GM19463 (cell line): Measurements from ENCODE around the gene GCDH.
"Not testable (repeated sequence)": the region's sequence is repeated elsewhere in the genome, so short reads cannot be mapped to it uniquely, and the experiment has no call there.

Experiments
- ATAC-seq: cut with Tn5 transposase; IDR thresholded peaks from one replicate; pipeline ENCODE4 v1.9.1; 2021; ENCODE audit warnings: mild to moderate bottlenecking, moderate library complexity; ENCODE audit not compliant: unreplicated experiment

Gene GCDH

DNA sequence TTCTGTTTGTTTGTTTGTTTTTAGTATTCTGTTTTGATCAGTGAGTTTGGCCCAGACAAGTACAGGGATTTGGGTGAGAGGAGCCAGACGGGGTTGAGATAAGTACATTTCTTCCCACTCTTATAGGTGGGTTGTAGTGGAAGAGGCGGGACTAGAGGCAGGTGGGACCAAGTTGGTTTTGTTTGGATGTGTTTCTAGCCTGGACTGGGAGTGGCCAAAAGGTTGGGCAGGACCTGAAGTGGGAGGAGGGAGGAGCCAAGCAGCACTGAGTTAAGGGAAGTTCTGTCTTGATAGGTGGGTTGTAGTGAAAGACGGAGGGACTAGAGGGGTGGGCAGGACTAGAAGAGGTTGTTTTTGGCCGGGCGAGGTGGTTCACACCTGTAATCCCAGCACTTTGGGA is 18.7 kb upstream of the GCDH start:
- ATAC-seq, result no peak

DNA sequence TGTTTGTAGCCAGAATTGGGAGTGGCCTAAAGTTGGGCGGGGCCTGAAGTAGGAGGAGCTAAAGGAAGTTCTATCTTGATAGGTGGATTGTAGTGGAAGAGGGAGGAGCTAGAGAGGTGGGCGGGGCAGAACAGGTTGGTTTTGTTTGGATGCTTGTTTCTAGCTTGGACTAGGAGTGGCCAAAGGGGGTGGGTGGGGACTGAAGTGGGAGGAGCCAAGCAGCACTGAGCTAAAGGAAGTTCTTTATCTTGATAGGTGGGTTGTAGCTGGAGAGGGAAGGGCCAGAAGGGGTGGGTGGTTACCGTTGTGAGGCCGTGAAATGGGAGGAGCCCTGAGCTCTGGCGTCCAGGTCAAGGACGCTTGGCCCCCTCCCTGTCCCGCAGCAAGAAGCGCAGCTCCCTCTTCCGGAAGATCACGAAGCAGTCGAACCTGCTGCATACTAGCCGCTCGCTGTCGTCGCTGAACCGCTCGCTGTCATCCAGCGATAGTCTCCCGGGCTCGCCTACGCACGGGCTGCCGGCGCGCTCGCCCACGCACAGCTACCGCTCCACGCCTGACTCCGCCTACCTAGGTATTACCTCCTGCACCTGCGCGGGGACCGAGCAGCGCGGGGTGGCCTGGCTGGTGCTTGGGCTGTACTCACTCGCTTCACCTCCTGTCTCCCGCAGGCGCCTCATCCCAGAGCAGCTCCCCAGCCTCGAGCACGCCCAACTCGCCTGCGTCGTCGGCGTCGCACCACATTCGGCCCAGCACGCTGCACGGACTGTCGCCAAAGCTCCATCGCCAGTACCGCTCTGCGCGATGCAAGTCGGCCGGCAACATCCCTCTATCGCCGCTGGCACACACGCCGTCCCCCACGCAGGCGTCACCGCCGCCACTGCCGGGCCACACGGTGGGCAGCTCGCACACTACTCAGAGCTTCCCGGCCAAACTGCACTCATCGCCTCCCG is 17.7 kb upstream of the GCDH start:
- ATAC-seq, result no peak

DNA sequence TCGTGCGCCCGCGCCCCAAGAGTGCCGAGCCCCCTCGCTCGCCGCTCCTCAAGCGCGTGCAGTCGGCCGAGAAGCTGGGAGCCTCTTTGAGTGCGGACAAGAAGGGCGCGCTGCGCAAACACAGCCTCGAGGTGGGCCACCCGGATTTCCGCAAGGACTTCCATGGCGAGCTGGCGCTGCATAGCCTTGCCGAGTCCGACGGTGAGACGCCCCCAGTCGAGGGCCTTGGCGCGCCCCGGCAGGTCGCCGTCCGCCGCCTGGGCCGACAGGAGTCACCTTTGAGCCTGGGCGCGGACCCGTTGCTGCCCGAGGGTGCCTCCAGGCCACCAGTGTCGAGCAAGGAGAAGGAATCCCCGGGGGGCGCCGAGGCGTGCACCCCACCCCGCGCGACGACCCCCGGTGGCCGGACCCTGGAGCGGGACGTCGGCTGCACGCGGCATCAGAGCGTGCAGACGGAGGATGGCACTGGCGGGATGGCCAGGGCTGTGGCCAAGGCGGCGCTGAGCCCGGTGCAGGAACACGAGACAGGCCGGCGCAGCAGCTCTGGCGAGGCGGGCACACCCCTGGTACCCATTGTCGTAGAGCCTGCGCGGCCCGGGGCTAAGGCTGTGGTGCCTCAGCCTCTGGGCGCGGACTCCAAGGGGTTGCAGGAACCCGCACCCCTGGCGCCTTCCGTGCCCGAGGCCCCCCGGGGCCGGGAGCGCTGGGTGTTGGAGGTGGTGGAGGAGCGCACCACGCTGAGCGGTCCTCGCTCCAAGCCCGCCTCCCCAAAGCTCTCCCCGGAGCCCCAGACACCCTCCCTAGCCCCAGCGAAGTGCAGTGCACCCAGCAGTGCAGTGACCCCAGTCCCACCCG is 16.8 kb upstream of the GCDH start:
- no peak for ATAC-seq

DNA sequence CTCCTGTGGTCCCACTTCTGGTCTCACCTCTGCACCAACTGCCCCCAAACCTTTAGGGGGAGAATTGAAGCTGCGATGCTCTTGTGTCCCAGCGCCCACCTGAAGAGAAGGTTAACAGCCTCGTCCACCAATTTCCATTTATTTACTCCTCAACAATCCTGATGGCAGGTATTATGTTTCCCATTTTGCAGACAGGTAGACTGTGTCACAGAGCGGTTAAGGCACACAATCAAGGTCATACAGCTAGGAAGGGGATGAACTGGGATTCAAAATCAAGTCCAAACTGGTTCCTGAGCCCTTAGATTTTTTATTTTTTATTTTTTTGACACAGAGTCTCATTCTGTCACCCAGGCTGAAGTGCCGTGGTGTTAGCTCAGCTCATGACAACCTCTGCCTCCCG is 15.9 kb upstream of the GCDH start:
- ATAC-seq, result no peak

DNA sequence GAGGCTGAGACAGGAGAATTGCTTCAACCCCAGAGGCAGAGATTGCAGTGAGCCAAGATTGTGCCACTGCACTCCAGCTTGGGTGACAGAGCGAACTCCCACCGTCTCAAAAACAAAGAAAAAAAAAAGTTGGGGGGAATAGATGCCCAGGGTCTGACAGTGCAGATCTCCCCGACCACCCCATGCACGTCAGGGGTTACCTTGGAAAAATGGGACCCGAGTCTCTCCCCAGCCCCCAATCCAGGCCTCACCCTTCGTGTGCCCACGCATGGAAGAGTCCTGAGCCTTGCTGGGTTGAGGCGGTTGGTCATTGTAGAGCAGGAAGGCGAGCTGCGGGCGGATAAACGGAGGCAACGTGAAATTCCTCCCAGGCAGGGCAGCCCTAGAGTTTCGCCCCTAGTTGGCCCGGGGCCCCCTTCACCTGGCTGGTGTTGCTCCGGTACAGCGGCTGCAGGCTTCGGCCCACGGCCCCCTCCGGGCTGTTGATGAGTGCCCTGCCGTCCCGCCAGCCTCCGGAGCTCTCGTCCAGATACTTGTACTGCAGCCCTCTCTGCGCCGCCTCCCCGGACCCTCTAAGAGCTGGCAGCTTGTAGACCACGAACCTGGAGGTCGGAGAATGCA is 10.3 kb upstream of the GCDH start:
- peak; percentile 19 for ATAC-seq

DNA sequence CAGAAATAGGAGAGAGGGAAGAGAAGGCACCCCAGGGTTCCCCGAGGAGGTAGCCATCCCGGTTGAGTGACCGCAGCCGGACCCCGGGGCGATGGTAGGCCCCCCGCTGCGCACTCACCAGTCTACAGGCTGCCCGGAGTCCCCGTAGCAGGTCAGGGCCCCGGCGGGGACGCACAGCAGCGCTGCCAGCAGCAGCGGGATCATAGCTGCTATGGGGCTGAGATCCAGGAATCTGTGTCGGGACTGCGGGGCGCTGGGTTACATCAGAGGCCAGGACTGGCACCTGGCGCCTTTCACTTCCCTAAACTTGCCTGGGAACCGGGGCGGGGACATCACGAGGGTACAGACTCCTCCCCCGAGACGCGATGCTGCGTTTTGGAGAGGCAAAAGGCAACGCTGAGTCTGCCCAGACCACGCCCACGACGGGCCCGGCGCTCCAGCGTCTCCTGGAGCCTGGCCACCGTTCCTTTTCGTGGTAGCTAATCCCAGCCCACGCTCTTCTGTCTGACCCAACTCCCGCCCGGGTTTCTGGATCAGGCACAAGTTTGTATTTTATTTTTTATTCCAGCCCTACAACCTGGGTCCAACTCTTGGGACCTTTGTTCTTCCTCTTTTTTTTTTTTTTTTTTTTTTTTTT is 9.7 kb upstream of the GCDH start, which contains the start of gene DNASE2:
TSS of gene DNASE2 (minus strand) at position 278 of the 637 bp plus-strand sequence. CDS start at position 204, 74 bp downstream.
- peak; percentile 95 for ATAC-seq

DNA sequence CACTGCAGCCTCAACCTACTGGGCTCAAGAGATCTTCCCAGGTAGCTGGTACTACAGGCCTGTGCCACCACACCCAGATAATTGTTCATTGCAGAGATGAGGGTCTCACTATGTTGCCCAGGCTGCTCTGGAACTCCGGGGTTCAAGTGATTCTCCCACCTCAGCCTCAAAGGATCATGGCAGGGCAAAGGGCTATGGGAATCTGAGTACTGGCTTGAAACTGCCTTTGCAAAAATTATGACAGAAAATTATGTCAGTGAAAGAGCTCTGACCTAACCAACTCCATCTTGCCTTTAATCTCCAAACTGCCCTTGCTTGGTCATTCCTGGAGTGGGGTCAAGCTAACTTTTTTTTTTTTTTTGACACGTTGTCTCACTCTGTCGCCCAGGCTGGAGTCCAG is 8.4 kb upstream of the GCDH start:
- ATAC-seq, result no peak

DNA sequence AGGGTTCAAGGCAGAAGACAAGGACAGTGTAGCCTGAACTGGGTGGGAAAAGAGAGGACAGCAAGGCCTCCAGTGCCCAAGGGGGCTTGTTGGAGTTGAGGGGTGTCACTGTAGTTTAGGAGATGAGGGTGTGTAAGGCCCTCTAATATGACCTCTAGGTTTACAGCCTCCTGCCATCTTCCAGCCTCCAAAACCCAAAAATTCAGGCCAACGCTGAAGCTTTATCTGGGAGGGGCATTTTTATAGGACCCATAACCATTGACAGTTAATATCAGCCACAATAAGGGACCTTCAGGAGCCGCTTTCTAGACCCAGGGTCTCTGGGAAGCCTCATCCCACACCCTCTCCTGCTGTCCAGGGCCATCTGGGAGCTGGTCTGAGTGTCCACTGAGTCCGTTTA is 6.8 kb upstream of the GCDH start:
- ATAC-seq, result no peak

DNA sequence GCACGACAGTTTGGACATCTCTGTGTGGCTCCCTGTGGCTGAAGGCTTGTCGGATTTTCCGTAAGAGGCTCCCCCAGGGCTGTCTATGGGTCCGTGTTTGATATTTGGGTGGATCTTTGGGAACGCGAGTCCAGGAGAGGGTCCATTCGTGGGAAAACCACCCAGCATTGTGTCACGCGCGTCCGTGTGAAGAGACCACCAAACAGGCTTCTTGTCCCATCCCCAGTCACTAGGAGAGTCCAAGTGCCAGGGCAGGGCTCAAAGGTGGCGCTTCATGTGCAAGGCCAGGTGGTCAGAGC is 6.4 kb upstream of the GCDH start:
- no peak for ATAC-seq

DNA sequence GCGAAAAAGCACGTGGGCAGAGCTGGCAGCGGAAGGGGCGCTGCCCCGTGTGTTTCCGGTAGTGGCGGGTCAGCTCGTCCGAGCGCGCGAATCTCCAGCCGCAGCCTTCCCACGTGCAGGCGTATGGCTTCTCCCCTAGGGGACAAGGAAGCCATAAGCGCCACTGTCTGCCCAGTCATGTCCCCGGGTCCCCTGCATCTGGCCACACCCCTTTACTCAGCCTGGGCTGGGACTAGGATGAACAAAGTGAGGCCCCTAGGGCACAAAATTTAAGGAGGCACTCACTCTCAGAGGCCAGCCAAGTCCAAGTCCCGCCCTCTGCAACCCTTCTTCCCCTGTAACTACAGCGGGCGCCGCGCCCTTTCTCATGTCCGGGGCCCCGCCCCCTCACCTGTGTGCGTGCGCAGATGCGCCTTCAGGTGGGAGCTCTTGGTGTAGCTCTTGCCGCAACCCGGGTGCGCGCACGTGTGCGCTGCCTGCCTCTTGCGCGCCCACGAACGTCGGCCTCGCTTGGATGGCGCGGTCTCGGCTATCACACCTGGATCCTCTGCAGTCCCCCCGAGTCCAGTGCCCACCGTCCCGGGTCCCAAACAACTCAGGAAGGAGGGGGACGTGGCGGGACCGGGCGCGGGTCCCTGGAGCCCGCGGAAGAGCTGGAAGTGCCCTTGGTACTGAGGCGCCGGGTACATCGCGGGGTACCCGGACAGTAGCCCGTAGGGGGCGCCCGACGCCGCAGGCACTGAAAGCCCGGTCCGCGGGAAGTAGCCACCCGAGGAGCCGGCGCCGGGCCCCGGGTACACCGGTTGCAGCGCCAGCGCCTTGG is 5.8 kb upstream of the GCDH start:
- no peak for ATAC-seq

DNA sequence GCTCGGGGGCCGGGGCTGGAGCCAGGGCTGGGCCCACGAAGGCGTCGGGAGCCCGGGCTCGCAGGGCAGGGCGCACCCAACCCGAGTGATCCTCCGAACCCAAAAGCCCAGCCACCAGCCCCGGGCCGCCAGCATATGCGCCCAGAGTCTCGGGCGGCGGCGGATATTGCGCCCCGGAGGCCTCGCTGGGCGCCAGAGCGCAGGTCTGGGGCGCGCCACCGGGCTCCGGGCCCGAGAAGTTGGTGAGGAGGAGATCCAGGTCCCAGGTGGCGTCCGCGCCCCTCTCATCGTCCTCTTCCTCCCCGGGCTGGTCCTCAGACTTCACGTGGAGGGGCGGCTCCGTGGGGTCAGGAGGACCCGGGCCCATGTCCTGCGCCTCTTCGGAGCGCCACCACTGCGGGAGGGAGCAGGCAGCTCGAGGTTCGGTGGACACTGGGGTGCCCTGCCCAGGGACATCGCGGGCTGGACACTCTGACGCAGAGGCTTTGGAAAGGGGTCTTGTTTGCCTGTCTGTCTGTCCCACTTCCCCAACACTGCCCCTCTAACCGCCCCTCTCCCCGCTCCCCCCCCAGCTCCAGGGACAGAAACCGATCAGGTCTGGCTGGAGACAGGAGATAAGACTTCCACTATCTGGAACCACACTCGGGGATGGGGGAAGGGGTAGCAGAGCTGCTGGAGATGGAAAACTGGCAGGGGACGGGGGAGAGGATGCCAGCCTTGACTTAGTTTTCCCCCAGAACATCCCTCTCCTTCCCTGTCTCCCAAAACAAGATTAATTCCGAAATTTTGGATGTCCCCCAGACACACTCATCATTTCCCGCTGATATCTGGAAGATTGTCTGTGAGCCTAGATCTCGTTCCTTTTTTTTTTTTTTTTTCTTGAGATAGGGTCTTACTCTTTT is 5.0 kb upstream of the GCDH start:
- ATAC-seq, result no peak

DNA sequence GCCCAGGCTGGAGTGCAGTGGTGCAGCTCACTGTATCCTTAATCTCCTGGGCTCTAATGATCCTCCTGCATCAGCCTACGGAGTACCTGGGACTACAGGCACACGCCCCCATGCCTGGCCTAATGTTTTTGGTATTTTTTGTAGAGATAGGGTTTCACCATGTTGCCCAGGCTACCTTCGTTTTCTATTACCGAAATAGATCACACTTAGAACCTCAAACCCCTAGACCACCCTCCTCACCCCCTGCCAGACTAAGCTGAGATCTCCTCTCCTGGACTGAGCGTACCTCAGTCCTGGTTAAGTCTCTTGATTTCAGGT is 4.3 kb upstream of the GCDH start:
- no peak for ATAC-seq

DNA sequence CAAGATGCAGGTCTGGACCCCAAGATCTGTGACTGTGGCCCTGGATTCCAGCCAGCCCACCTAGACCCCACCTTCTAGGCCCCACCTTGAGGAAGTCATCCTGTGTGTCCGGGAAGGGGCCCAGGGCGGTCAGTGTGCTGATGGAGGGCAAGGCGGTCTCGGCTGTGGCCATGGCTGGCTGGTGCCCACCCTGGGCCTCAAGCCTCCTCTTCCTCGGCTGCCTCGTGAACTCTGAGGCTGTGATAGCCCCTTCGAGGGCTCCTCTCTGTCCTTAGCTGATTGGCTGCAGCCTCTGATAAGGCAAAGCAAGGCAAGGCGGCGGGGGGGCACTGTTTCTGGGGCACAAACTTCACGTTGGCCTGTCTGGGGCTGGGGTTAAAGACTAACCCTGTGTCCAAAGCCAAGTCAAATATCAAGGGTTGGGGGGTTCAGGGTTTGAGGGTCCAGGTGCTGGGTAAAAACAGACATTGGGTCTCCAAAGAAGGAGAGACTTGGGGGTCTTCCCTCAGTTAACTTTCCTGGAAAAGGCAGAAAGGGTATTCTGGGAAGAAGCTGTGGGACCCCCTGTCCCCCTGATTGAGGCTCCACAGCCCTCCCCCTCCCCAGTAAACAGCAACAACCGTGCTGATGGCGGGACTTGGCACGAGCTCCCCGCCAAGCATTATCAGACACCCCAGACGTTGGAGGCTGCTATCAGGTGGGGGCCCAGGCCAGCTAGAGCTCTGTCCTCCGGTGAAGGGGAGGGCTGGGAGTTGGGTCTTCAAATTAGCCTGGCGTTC is 3.8 kb upstream of the GCDH start, which contains the start of gene KLF1:
TSS of gene KLF1 (minus strand) at position 233 of the 779 bp plus-strand sequence. CDS start at position 172, 61 bp downstream.
- no peak for ATAC-seq

DNA sequence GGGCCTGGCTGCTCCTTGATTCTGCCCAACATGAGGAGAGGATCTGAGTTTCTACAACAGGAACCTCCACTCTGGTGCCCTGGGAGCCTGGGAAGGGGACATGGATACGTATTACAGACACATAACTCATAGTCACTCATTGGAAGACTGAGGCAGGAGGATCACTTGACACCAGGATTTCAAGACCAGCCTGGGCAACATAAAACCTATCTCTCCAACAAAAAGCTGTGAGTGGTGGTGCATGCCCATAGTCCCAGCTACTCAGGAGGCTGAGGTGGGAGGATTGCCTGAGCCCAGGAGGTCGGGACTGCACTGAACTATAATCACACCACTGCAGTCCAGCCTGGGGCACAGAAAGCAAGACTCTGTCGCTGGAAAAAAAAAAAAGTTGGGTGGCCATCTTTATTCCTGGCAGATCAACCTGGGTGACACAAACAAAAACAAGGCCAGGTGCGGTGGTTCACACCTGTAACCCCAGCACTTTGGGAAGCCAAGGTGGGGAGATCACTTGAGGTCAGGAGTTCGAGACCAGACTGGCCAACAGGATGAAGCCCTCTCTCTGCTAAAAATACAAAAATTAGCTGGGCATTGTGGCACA is 2.9 kb upstream of the GCDH start:
- no peak for ATAC-seq

DNA sequence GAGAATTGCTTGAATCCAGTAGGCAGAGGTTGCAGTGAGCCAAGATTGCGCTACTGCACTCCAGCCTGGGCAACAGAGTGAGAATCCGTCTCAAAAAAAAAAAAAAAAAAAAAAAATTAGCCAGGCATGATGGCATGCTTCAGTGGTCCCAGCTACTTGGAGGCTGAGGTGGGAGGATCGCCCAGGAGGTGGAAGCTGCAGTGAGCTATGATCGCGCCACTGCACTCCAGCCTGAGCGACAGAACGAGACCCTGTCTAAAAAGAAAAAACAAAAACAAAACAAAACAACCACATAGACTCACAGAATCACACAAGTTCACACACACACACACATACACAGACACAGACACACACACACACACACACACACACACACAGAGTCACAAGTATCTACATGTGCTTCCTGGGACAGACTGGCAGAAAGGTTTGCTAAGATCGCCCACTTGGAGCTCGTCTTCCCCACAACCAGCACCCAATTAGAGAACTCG is 617 bp upstream of the GCDH start:
- ATAC-seq, result not testable (repeated sequence)

DNA sequence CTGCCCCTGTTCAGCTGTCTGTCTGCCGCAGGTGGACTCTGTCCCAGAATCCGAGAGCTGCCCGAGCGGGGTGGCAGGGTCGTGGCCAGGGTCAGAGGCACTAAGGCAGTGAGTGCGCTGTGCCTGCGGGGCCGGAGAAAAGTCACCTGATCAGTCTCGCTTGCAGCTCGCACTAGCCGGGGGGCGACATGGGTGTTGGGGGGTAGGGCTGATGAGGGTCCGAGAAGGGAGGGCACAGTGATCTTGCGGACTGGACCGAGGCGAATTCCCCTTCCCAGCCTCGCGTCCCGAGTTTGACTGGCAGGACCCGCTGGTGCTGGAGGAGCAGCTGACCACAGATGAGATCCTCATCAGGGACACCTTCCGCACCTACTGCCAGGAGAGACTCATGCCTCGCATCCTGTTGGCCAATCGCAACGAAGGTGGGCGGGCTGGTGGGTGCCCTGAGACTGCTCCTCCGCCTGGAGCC is 627 bp downstream of the GCDH start:
- no peak for ATAC-seq

DNA sequence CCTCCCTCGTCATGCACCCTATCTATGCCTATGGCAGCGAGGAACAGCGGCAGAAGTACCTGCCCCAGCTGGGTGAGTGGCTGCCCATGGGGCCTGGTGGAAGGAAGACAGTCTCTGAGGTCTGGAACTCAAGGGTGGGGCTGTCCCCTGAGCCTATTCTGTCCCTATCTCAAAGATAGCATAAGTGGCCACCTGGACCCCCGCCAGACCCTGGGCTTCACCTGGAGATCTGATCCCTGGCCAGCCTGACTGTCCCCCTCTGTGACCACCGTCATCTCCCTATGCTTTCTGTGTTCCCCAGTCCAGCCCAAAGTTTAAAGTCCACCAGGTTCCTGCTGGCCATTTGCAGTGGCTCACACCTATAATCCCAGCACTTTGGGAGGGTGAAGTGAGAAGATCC is 2.6 kb downstream of the GCDH start:
- no peak for ATAC-seq

DNA sequence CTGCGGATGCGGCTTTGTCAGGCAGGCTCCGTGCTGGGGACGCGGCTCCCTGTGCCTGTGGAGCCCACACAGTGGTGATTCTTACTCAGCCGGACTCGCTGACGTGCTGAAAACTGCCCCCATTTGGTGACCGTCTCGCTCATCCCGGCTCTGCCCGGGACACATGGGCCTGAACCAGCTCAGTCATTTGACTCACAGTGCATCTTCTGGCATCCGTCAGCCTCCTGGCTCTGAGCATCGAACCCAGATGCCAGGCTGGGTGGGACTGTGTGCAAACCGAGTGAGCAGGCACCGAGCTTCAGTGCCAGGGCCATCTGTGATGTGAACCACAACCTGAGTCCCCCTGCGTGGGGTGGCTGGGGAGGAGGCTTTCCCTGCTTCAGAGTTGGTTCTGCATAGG is 5.5 kb downstream of the GCDH start:
- ATAC-seq, result no peak
